ENCODE results near the gene MMS19. TPM values are rescaled to one million over a fixed set of nuclear protein-coding genes. Genes with fewer than 3 reads are reported as not detected.

Gene MMS19
- total RNA-seq, 1 experiment from 2014 or later, result 73.9 TPM

DNA sequence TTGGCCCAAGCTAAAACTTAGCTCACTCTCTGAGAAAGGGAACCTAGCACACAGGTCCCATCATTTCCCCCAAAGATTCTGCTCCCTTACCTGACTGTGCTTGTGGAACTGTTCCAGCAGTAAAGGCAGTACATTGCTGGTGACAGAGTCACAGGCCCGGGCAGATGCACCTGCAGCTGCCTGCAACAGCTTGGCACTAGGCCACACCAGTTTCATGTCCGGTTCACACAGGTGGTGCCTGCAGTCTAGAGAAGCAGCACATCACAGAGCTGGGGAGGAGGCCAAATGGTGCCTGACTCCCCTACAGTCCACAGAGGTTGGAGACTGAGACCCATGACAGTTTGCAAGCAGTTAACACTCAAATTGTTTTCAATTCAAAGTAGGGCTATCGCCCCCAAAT is 30.1 kb downstream of the MMS19 start:
- DNase-seq (ENCODE audit: low read depth), result no peak

DNA sequence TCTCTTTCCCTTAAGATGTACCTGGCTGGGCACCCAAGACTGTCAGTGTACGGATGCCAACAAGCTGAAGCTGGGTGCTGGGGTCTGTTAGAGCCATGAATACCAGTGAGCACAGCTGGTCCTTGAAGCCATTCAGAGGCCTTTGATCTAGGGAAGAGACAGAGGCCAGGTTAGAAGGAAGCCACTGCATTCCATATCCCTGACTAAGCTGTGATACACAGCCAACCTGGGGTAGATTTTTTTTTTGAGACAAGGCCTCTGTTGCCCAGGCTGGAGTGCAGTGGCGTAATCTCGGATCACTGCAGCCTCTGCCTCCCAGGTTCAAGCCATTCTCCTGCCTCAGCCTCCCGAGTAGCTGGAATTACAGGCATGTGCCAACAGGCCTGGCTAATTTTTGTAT is 31.5 kb downstream of the MMS19 start:
- DNase-seq (ENCODE audit: low read depth), result peak; percentile 54

DNA sequence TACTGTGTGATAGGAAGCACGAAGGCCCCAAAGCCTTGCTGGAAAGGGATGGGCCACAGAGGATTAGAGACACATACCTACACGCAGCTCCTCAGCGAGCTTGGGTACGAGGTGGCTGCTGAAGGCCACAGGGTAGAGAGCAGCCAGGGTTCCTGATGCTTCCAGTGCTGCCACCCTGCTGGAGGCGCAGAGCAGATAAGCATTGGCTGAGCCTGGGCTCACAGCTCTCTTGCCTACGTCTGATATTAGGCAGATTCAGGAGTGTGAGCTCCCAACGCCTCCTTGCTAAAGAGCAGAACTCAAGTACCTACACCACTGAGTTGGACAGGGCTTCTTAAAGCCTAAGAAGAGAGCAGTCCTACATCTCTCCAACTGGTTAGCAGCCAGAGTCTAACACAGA is 32.2 kb downstream of the MMS19 start:
- no peak for DNase-seq (ENCODE audit: low read depth)

DNA sequence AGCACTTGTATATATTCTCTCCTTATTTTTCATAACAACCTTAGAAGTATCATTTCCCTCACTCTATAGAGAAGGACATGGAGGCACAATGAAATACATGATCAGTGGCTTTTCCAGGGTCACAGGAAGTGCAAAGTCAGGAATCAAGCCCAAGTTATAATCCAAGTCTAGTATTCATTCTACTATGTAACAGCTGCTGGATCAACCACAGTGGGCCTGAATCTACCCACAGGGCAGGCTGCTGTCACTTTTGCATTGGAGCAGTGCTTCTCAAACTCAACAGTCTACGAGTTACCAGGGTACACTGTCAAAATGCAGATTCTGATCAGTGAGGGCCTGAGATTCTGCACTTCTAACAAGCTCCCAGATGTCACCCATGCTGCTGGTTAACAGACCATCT is 34.0 kb downstream of the MMS19 start:
- DNase-seq (ENCODE audit: low read depth), result no peak

DNA sequence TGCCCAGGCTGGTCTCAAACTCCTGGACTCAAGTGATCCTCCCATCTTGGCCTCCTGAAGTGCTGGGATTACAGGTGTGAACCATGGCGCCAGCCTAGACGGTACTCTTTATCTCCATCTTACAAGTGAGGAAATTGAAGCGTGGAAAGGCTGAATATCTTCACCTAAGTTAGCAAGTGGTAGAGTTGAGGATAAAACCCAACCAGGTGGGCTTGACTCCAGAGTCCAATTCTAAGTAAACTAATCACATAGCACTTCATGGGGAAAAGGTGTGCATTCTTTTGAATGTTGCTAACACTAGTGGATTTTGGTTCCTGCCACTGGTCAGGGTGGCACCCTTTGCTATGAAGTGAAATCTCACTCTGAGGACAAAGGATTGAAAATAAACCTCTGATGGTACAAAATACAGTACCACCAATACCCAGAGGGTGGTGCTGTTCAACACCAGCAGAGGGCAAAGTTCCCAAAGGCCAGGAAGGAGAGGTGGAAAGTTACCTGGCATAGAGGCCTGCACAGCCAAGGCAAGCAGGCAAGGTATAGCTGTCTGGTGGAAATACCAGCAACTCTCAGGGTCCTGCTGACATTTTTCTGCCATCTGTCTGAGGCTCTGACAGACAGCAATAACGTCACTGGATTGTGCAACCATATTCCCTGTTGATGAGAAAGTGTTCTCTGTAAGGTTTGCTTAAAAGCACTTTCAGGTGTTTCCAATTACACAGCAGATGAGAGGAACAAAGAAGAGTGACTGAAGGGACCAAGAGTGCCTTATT is 34.7 kb downstream of the MMS19 start:
- peak; percentile 35 for DNase-seq (ENCODE audit: low read depth)

DNA sequence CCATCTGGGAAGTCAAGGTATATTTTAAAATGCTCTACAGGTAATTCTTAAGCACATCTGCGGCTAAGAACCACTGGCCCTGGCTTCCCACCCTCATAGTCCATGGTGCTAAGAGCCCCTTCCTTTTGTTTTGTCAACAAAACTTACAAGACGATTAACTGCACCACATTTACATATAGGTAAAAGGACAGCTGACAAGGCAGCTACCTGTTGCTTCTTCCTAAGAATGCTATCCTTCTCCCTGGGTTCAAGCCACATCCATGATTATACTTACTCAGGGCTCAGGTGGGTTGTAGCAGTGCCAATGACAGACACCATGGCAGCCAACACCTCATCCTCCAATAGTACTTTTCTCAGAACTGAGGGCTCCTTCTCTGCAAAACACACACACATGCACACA is 35.9 kb downstream of the MMS19 start:
- DNase-seq (ENCODE audit: low read depth), result no peak

DNA sequence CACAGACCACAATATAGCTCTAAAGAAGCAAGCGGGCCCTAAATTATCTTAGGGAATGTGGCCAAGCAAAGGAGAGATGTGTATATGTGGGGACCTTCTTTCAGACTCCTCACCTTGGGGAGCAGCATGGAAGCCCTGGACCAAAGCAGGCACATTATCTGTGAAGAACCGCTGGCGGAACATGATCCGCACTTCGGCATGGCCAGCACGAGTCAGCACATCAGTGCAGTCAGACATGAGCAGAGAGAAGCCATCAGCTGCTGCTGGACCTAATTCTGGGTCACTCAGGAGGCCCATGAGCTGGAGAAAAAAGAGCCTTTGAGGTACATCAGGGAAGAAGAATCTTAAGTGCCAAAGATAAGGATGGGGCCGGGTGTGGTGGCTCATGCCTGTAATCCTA is 38.3 kb downstream of the MMS19 start:
- no peak for DNase-seq (ENCODE audit: low read depth)

DNA sequence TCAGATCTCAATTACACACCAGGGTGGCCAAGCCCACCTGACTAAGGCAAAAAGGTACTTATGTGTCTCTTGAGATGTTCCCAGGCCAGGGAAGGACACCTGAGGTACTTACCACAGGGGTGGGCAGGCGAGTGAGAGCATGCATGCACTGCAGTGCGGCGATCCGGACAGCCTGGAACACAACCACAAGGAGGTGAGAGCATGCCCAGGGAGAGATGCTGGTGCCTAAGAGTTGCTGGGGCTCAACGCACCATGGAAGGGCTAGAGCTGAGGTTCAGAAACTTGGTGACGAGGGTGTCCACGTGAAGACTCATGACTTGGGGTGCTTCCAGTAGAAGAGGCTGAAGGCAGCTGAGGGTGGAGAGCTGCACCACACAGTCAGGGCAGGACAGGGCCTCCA is 39.1 kb downstream of the MMS19 start:
- DNase-seq (ENCODE audit: low read depth), result no peak

DNA sequence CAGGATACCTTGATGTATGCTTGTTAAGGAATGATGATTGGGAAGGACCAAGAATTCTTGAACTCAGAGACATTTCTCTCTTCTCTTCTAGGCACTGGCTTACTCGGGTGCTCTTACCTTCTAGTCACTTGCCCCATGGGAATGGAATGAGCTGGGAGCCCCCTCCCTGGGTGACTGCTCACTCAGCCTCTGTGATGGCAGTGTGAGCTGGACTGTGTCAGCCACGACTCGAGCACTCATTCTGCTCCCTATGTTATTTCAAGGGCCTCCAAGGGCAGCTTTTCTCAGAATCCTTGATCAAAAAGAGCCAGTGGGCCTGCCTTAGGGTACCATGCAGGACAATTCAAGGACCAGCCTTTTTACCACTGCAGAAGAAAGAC is 41.5 kb downstream of the MMS19 start:
- no peak for DNase-seq (ENCODE audit: low read depth)

DNA sequence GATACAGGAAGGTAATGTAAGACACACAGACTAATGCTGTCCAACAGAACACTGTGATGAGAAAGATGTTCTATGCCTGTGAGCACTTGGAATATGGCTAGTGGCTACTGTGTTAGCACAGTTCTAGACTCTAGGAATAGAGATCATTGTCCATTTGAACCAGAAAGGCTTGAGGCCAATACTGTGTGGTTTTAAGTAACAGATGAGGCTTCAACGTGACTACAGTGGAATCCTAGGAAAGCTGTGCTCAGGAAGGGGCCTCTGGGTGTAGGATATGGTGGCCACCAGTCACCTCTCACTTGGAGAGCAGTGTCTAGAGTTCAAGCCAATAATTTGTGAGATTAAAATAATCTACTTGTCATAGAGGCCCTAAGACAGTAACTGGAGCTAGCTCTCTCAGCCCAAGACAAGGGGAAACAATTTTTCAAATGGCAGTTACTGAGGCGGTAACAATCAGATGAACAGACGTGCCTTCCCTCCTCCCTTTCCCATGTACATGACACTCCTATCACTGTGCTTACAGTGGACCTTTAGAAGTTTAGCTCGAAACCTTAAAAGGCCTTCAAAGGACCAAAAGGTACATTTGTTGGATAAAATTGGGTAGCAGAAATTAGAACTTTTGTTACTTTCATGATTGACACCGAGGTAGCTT is 42.1 kb downstream of the MMS19 start:
- peak; percentile 25 for DNase-seq (ENCODE audit: low read depth)

DNA sequence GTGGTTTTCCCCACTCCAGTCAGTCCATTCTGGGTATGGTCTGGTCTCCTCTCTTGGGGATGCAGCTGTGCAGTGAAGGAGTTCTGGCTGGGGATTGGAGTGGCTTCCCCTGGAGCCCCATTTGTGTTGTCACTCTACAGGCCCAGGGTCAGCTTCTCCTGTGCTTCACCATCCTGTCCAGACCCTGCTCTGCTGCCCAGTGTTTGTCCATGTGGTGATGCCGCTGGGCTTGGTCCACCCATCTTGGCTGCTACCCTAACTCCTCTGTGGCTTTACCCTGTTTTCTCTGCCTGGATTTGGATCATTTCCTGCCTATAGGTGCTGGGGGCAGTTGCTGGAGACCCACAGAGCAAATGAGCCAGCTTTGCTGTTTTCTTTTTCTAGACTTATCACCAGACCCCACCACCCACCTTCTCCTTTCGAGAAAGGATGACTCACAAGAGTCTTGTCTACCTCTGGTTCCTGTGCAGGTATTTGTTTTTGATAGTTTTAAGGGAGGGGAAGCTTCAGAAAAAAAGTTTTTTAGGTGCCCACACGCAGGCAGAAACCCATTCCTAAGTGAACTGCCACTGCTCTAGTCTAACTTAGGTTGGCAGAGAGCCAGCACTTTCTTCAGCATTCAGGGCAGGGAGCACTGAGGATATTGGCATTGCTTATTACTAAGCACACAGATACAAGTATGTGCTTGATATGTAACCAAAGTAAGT is 43.7 kb downstream of the MMS19 start:
- no peak for DNase-seq (ENCODE audit: low read depth)

DNA sequence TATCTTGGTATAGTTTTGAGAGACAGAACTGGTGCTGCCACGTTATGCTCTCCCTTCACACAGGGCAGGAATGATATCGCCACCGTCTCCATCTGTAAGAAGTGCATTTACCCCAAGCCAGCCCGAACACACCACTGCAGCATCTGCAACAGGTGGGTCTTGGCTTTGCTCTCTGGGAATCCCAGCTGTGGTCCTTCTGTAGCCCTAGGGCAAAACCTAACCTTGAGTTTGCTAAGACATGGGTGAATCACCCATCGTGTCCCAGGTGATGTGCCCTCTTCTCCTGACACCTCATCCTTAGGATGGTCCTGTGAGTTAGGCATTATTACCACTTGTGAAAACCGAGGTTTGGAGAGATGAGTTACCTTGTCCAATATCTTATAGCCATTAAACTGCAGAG is 45.9 kb downstream of the MMS19 start:
- DNase-seq (ENCODE audit: low read depth), result no peak

DNA sequence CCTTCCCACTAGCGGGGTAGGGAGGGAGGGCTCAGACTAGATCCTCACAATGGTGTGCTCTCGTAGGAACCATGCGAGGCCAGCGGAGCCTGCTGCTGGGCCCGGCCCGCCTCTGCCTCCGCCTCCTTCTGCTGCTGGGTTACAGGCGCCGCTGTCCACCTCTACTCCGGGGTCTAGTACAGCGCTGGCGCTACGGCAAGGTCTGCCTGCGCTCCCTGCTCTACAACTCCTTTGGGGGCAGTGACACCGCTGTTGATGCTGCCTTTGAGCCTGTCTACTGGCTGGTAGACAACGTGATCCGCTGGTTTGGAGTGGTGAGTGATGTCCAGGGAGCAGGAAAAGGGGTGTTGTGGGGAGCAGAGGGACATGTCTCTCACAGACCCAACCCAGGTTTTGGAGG is 46.6 kb downstream of the MMS19 start:
- no peak for DNase-seq (ENCODE audit: low read depth)

DNA sequence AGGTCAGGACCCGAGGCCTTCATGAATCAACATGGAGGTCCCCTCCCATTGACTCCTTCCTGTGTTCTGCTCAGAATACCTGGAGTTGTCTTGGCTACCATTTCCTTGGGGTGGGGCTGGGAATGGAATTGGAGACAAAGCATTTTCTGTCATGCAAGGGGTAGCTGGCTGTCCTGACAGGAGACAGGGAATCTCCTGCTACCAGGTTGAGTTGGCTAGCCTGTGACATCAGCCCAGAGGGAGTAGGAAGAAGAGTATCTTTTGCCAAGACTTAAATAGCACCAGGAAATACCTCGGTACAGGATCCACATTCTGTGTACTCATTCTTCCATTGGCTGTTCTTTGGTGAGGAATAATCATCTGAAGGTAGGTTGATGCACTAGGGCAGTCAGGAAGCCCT is 47.4 kb downstream of the MMS19 start:
- DNase-seq (ENCODE audit: low read depth), result no peak

DNA sequence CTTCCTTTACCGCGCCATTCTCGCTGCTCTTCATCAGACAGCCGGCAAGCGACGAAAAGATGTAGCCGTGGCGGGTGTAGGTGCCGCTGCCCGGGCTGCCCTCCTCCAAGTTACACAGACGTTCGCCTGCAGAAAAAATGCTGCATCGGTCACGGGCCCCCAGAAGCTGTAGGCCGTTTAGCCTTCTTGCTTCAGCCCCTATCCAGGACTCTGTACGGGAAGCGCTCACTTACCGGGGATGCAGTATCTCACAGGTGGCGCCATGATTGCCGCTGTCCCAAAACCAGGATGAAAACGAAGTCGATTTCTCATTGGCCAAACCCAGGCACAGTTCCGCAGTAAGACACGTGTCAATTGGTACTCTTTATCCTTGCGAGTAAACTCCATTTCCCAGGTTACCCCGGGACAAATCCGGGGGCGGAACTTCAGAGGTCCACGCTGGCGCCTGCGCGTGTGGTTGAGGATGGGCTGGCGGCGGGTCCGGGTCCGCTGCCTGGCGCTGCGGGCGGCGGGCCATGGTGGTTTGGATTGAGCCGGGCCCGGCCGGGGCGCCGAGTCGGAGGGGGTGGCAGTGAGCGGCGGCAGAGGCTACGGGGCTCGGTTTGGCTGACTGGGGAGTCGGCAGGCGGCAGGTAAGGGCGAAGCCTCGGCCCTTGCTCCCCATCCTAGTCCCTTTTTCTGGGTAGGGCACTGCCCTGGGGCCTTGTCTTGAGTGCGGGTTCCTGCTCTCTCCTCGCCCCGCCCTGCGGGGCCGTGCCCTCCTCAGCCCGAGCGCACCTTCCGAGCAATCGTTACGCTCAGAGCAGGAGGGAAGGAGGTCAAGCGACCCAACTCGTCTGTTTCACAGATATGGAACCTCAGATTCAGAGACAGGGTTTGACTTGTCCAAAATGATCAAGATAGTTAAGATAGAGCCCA is 52.2 kb downstream of the MMS19 start, which contains the start of the genes EXOSC1 and ZDHHC16:
TSS of gene EXOSC1 (minus strand) at position 285 of the 918 bp plus-strand sequence. CDS start at position 264, 21 bp downstream.
TSS of gene ZDHHC16 (plus strand) at position 454 of the 918 bp plus-strand sequence. CDS start 5,501 bp downstream, outside the sequence.
- peak; percentile 93 for DNase-seq (ENCODE audit: low read depth)

DNA sequence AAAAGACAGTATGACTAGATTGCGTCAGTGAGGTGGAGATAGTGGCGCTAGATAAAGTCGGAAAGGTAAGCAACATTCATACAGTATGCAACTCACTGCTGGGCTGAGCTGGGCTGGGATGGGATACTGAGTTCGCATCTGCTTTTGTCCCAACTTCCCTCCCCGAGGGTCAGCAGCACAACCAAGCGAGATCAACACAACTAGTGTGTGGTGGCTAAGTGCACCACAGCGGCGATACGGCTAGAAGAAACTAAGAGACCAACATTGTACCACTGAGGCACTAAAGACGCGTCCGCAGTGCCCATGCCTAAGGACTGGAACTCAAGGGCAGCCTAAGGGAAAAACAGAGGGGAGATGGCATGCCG is 52.9 kb downstream of the MMS19 start:
- no peak for DNase-seq (ENCODE audit: low read depth)

DNA sequence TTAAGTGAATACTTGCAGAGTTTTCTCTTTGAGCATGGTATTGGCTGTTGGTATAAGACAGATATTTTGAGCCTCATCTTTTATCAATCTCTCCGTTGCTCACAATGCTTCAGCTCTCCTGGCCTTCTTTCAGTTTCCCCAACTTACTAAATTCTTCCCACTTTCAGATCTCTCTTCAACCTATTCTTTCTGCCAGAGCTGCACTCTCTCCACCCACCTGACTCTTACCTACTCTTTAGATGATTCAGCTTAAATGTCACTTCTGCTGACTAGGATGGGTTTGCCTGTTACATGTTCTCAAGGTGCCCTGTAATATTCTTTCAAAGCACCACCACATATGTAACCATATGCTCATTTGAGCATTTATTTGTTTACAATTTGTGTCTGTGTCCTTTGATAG is 54.0 kb downstream of the MMS19 start:
- DNase-seq (ENCODE audit: low read depth), result no peak

DNA sequence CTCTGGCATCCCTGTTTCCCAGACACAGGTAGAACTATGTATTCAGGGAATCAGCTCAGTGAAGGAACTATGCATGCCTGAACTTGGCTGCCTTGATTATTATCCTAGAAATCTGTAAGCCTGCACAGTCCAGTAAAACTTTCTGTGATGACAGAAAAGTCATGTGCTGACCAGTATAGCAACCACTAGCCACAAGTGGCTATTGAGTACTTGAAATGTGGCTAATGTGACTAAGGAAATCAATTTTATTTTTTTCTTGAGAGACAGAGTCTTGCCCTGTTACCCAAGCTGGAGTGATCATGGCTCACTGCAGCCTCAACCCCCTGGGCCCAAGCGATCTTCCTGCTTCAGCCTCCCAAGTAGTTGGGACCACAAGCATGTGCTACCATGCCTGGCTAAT is 55.9 kb downstream of the MMS19 start:
- DNase-seq (ENCODE audit: low read depth), result no peak

DNA sequence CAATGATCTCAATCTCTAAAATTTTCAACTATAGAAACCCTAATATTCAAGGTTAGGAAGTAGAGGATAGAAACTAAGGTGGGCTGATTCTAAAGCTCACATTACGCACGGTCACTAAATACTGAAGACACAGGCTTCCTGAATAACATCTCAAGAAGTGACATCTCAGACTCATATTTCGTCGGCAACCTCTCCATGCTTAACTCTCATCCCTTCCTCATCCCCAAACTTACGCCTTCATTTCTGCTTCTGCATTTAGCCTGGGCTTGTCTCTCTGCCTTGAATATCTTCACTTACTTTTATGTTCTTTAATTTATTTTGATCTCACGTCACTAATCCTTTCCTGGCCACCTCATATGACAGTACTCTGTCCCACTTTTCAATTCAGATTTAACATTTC is 63.0 kb downstream of the MMS19 start:
- DNase-seq (ENCODE audit: low read depth), result no peak

DNA sequence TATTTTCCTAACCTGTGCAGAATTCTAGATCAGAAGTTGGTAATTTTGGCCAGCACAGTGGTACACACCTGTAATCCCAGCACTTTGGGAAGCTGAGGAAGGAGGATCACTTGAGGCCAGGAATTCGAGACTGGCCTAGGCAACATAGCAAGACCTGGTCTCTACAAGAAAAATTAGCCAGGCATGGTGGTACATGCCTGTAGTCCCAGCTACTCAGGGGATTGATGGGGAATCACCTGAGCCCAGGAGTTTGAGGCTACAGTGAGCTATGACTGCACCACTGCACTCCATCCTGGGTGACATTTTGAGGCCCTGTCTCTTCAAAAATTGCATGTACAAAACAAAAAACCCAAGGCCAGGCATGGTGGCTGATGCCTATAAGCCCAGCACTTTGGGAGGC is 63.7 kb downstream of the MMS19 start:
- no peak for DNase-seq (ENCODE audit: low read depth)

DNA sequence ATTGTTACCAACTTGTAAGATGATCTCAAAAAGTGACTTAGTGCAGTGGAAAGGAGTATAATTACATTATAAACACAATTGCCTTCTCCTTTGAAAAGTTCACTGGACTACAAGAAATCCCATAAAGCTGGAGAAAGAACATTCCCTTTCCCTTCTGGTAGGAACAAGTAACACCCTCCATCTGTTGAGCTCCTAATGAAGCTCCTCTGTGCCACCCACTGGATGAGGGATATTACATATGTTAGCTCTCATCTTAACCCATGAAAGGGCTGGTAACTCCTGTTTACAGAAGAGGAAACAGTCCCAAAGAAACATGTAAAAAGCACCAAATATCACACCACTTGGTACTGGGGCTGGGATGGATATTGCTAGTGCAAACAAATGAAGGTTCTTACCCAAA is 64.2 kb downstream of the MMS19 start:
- no peak for DNase-seq (ENCODE audit: low read depth)

DNA sequence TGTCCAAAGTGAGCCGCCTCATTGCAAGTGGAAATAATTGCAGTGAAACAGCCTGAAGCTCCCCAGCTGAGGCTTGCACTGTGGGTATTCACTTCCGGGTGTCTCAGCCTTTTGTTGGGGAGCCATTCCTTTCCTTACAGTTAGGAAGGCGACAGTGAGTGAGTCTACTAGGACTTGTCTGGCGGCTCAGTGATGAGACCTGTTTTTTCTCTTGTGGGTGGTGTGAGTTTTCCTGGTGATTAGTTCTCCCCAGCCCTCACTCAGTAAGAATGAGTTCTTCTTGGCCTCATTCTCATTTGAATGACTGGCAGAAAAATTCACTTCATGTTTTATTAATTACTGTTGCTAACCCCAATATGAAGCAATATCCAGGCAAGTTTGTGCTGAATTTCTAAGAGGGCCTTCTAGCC is 69.6 kb downstream of the MMS19 start:
- peak; percentile 31 for DNase-seq (ENCODE audit: low read depth)
